ENCODE results near the gene FRS3.
"Not testable (repeated sequence)": the region's sequence is repeated elsewhere in the genome, so short reads cannot be mapped to it uniquely, and the experiment has no call there.

Gene FRS3

DNA sequence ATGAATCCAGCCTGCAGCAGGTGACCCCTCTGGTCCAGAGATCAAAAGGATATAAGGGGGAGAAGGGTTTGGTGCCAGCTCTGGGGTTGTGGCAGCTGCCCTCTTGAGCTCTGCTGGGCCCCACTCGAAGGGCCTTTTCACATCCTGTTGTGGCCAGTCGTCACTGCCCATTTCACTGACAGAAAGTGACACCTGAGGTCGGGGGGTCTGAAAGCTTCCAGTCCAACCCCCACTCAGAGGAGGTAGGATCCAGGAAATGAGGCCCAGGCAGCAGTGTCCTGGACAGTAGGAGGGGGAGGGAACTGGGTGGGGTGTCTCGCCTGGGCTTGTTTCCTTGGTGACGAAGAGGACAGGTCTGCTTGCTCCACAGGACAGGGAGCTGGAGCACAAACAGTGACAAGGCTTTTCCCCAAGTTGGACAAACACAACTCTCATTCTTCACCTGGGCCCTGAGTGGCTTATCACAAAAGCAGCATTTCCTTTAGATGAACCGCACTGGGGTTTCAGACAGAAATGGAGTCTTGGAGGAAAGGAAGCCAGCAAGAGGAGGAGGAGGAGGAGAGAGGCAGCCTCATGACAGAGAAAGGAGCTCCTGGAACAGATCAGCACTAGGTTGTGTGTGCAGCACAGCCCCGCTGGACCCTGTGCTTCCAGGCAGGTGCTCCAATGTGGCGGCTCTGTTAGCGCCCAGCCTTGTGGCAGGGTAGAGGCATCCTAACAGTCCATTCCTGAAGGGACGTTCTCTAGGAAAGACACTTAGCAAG, 11.0 kb downstream of the FRS3 start:
- DNase-seq = no peak

DNA sequence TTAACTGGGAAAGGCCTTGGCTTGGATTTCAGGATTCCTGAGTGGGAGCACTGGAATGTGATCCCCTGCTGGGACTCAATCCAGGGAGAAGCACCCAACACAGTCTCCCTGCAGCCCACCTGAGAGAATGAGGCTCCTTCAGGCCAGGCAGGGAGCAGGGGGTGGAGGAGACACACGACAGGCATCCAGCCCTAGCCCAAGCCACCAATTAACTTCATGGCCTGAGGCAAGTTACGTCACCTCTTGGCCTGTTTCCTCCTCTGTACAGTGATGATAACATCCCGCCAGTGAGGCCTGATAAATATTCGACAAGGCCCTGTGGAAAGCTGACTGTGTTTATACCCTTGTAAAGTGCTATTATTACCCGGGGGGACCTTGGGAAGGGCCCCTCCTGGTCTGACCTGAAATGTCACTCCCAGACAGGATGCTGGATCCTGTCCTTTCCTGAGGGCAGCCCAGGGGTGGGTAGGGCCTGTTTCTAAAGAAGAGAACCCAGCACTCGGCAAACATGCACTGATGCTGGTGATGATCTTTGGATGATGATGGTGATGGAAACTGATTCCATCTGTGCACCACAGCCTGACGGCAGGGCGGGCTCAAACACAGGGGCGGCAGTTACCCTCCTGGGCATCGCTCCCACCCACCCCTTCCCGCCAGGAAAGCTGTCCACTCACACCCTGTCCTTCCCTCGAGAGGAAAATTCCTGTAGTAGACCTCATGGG, 12.4 kb downstream of the FRS3 start:
- DNase-seq = no peak

DNA sequence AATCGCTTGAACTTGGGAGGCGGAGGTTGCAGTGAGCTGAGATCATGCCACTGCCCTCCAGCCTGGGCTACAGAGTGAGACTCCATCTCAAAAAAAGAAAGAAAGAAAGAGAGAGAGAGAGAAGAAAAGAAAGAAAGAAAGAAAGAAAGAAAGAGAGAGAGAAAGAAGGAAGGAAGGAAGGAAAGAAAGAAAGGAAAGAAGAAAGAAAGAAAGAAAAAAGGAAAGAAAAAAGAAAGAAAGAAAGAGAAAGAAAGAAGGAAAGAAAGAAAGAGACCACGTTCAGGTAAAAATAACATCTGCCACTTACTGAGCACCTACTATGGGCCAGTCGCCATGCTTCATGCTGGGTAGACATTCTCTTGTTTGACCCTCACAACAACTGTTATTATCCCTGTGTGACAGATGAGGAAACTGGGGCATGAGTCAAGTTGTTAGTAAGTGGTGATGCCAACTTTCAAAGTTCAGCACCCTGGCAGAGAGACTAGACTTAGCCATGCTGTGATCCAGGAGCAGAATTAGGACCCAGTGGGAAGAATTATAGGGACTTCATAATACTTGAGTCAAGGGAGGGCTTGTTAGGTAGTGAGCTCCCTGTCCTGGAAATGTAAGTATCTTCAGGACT, 13.5 kb downstream of the FRS3 start:
- not testable (repeated sequence) for DNase-seq

DNA sequence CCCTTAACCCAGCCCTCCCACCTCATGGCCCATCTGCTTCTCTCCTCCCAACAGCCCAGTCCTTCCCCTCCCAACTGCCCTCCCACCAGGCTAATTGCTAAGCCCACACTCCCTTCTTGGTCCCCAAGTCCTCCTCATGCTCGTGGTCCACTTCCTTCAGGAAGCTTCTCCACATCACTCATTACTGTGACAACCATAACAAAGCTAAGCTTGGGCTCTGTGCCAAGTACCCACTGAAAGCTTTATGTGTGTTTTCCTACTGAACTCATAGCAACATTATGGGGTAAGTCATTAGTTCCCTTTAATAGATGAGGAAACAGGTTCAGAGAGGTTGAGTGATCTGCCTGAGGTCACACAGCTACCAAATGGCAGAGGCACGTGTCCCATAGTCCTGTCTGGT, 16.2 kb downstream of the FRS3 start:
- no peak for DNase-seq

DNA sequence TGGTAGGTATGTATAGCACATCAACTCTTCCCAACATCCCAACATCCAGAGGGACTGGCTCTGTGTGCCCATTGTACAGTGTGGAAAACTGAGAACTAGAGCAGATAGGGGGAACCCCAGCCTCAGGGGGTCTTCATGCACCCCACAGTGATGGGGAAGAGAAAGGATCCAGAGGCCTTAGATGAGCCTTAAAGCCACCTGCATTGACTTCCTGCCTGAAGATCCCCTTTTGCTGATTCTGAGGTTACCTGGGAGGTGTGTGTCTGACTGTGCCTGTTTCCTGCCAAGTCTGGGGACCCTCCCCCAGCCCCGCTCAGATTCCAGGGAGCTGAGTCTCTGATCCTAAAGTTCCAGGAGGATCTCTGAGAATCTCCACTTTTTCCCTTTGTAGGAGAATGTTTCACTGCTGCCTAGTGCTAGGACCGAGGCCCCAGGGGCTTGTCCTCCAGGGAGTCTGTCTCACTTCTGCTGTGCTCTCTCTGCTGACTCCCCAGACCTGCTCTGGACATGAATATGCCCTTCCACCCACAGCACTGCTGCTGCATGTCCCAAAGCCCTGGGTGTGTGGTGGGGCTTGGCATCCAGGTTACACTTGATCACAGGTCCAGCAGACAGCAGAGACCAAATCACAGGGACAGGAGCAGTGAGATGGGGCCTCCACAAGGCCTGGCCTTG, 19.7 kb downstream of the FRS3 start:
- DNase-seq = no peak

DNA sequence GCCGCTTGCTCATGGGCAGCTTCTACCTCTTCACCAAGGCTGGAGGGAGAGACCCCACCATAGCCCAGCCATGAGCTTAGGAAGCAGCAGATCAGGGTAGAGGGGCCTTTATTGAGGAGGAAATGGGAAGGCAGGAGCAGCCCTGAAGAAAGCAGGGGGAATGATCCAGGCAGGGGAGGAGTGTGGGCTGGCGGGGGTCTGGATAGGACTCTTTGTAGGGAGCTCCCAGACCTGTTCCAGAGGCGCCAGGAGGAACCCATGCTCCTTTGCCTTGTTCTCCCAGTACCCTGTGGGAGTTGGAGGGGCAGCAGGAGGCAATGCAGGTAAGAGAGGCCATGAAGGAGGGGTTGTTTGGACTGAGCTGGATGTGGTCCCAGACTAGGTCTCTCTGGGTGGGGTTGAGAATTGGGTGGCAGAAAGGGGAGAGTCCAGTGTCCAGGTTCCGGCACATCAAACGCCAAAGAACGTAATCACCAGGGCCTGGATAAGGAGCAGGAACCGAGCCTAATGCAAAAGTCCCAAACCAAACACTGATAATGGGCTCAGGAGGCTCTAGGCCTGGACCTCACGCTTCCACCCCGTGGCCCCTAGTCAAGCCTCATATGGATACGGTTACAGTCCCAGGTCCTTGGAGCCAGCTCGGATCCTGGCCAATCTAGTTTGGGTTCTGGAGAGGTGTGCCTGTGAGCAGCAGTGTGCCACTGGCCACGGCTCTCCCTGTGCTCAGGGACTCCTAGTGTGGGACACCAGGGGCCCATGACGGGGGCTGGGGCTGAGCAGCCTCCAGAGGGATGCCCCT, 20.4 kb downstream of the FRS3 start:
- DNase-seq = no peak

DNA sequence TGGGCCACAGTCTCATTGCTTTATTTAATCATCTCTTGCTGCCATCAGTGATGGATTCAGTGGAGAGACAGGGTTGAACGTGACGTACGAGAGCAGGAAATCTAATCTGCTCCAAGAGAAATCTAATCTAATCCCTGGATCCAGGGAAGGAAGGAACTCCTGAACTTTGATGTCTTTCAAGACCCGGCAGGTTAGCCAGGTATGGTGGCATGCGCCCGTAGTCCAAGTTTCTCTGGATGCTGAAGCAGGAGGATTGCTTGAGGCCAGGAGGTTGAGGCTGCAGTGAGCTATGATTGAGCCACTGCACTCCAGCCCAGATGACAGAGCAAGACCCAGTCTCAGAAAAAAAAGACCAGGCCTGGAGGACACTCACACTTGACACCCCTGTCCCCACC, 21.1 kb downstream of the FRS3 start:
- no peak for DNase-seq

DNA sequence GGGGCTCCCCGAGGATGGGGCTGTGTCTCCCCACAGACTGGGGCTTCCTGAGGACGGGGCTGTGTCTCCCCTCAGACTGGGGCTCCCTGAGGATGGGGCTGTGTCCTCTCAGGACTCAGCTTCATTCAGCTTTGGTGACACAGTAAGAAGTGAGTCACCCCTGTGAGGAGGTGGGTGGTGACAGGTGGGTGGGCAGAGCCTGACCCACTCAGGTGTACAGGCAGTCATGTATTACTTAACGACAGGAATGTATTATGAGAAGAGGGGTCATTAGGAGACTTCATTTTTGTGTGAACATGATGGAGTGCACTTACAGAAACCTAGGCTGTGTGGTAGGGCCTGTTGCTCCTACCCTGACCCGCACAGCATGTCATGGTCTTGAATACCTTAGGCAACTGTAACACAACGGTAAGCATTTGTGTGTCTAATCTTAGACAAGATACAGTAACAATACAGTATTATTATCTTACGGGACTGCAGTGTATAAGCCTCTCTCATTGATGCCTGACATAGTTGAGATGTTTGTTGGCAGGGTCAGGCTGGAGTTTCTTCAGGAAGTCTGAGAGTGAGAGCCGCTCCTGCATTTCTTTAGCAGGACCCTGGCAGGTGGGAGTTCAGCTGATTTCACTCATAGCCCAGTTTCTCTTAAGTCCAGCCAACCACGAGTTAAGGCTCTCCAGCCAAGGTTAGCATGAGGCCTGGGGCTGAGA, 21.6 kb downstream of the FRS3 start:
- no peak for DNase-seq

DNA sequence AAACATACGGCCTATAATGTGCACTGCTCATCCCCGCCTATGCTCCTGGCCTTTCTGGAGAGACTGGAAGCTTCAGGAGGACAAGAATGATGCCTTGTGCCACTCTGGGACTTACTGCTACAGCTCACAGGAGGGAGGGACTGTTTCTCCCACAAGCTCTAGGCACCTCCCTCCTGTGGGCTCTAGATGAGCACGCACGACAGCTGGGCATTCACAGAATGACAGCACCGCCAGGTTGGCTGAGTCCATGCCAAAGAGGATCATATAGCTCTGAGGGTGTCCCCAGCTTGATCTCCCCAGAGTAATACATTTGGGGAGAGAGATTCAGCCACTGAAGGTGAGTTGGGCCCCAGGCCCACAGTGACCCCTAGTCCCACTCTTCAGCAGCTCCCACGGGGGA, 22.4 kb downstream of the FRS3 start:
- no peak for DNase-seq

DNA sequence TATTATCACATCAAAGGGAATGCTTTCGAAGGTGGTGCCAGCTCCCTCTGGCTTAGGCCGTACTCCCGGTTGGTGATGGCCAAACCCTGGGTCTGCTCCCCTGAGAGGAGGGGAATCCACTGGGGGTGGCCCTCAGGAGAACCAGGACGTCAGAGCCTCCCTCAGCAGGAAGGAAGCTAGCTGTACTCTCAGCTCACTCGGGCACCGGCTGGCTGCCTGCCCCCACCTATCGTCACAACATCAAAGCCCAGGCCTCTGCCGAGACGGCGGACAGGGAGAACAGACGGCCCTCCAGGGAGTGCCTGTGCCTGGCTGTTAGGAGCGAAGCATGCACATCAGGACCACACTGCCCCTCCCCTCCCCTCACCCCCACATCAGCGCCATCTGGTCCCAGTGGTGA, 23.3 kb downstream of the FRS3 start:
- no peak for DNase-seq

DNA sequence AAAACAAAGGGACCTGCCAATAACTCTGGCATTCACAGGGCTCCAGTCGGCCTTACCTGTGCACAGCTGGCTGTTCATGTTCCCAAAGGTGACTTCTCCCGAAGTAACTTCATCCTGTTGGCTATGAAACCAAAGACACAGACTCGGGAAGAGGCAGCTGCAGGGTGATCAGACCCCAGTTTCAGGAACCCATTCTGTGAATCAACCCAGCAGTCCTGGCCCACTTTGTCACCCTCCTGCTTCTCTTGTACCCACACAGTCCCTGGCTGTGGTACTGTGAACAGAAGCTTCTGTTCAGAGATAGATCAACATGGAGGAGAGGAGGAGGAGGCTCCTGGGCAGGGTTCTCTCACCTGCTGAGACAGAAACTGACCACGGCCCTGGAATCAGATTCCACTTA, 23.8 kb downstream of the FRS3 start:
- no peak for DNase-seq

DNA sequence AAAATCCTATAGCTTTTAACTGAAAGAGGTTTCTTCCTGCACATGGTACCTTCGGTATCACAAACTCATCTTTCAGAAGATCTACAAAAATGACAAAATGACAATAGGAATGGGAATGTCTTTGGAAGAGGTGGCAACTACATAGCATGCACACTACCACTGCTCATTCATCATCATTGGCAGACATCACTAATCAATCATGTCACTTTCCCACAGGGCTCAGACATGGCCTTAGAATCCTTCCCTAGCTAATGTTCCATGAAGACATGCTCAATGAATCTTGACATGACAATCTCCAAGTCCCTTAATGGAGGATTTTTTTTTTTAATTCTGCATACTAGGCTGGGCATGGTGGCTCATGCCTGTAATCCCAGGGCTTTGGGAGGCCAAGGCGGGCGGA, 29.3 kb downstream of the FRS3 start:
- no peak for DNase-seq

DNA sequence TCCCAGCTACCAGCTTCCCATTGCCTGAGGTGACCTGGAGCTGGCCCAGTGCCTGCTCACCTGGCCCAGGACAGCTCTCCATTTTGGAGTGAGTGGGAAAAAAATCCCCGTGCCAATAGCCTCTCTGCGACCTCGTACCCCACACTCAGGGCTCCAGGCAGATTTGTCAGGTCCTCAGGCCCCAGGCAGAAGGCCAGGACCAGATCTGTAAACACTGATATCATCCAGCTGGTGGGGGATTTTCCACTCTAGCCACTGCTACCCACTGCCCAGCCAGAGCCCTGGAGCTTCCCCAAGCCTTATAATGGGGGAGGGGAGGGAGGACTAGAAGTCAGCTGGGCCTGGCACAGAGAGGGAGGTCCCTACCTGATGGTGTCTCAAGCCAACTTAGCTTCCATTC, 31.2 kb downstream of the FRS3 start:
- no peak for DNase-seq

DNA sequence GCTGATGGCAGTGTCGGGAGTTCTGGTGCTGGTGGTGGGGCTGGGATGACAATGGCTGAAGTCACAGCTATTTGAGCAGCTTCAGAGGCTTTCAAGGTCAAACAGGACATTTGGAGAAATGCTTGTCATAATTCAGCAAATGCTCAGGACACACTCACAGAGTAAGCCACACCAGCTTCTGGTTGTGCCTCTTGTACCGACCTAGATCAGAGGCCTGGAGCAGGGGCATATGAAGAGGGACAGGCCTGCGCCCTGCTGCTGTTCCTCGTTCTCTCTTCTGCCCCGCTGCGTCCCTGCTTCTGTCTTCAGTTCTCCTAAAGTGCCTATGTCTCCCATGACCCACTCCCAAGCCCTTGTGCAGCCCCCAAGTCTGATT, 31.6 kb downstream of the FRS3 start:
- DNase-seq = no peak

DNA sequence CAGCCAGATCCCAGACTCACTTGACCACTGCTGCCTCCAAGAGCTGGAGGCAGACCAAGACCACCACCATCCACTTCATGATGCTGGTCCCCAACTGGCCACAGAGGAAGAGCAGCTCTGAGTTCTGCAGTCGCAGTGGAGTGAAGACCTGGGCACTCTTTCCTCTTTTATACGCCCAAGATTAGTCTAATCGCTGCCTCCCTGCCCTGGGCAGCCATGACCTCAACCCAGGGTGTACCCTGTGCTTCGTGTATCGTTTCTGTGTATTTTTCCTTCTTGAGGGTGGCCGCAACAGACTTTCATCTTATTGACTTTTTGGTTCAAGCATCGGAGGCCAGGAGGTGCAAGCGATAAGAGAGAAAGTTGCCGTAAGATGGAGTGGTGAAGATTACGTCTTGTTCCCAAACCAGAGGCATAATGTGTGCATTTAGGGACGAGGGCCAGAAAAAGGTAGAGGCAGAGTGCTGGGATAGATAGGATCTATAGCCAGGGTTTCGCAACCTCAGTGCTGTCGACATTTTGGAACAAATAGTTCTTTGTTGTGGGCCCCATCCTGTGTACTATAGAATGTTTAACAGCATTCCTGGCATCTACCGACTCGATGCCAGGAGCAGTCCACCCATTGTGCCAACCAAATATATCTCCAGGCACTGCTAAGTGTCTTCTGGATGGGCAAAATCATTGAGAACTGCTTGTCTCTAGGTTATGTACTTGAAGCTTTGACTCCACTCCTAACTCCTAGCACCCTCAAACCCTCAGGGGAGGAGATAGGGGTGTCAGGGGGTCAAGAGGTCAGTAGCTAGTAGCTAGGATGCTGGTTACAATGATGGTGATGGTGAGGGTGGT, 32.2 kb downstream of the FRS3 start, which contains the start of gene PGC:
Gene PGC, minus strand, starts transcription at position 142 of the 846 bp plus-strand sequence. Its CDS starts 63 bp downstream, at position 79.
- DNase-seq = no peak

DNA sequence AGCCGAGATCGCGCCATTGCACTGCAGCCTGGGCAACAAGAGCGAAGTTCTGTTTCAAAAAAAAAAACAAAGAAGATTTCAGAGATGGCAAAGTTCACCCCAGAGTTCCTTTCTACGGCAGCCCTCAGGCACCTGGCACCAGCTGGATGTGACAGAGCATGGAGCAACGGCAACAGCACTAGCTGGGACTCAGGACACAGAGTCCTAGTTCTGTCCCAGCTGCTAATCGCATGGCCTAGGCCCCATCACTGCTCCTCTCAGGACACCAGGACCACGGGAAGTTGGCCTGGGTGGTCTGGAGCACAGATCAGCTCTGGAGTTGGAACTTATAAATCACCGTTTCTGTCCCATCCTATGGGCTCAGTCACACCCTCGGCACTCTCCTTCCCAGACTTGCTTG, 33.6 kb downstream of the FRS3 start:
- no peak for DNase-seq

DNA sequence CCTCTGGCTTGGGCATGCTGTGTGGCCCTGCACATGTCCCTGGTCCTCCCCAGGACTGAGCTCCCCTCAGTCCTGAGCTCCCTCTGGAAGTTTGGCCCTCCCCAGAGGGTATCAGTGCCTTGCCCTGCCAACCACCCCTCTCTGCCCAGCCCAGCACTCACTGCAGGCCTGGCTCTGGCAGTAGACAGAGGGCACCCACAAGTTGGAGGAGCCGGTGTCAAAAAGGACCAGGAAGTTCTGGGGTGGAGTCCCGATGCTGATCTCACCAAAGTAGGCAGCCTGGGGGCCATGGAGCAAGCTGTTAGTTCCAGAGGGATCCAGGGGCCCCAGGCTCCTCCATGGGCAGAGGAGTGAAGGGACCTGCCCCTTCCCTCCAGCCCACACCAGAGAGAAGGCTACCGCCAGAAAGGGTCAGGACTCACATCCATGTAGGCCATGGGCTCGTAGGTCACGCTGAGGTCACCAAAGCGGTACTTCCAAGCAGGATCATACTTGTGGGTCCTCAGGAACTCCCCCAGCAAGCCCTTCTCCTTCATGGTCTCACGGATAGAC, 35.4 kb downstream of the FRS3 start:
- no peak for DNase-seq

DNA sequence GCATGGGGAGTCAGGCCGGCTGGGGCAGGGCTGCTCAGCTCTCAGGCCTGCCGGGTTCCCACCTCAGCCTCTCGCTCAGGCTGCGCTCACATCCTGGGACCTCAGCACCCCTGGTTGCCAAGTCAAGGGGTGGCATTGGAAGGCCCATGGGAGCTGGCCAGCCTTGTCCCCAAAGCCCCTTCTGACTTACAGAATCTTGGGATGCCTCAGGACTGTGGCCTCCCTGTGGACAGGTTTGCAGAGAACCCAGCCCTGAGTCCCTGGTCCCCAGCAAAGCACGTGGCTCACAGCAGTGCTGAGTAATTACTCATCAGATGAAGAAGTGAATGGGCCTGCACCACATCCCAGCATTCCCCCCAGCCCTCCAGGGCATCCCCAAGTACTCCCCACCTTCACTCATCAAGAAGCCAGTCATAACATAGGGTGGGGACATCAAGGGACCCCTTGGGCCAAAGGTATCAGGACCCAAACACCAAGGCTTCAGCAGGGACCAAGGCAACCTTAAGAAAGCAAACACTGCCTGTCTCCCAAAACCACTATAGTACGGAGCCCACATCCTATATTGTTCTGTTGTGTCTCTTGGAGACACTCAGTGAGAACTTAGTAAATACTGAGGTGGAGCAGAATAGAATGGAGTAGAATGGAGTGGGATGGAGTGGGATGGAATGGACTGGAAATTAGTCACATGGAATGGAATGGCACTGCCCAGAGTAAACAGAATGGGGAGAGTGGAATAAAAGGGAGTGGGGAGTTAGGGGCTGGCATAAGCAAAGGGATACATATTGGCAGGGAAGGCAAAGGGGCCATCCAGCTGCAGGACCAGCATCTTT, 36.1 kb downstream of the FRS3 start:
- DNase-seq = no peak

DNA sequence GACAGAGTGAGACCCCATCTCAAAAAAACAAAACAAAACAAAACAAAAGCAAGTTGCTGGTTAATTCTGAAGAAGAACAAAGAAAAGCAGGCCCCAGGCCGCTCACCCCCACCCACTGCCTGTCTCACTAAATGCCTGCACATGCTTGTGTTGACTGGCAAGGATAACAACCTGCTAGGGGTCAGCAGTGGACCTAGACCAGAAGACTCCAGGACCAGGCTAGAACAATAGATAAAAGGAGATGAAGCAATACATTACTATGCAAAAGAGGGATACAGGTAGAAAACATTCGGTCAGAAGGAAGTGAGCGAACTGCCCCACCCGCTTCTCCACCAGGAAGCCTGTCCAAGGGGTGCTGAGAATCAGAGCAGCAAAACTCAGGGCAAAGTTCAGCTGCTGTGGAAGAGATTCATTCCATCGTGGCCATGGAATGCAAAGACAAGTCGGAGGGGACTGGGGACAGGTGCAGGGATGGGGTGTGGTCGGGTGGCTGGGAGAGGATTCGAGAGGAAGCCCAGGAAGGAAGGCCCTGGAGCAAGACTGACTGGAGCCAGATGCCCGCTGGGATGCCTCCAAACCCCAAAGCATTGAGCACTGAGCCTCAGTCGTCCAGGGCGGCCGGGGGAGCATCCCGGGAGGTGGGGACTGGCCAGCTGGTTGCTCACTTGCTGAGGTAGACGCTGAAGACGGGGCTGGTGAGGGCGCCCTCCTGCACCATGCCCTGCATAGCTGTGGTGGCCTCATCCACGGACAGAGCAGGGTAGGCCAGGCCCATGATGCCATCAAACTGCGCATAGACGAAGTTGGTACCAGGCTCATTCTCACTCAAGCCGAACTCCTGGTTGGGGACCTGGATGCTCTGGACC, 37.8 kb downstream of the FRS3 start:
- no peak for DNase-seq
